Breast epithelium (tissue), 3 donors: Measurements from ENCODE around the gene PGGT1B.

Experiments
- CTCF ChIP-seq, 3 donors: fragments of 450-650 bp; IDR thresholded peaks; one replicate each; pipeline ENCODE4 v1.5.1; 2016 to 2017; ENCODE audit warnings: antibody characterized with exemption in 3 of 3, mild to moderate bottlenecking in 3 of 3, moderate library complexity in 3 of 3
- POLR2A ChIP-seq: fragments of 450-650 bp; IDR thresholded peaks from one replicate; pipeline ENCODE4 v1.6.1; 2016; ENCODE audit warnings: antibody characterized with exemption, mild to moderate bottlenecking, moderate library complexity
- POLR2AphosphoS5 ChIP-seq, 3 donors: sonication (generic); formaldehyde crosslinking; IDR thresholded peaks; one replicate each; pipeline ENCODE4 v1.6.1; 2017; ENCODE audit warnings: antibody characterized with exemption in 3 of 3

- TF ChIP-seq CTCF (IDR thresholded peaks at IDR 0.05) (no peak), POLR2A (no peak), POLR2AphosphoS5 (IDR thresholded peaks at IDR 0.05) (no peak)
These were observed 2.1 kb upstream of the PGGT1B start for GRCh38 chr5:115264786-115265185.
